Measurements from ENCODE around the gene SAP30L. TPM values are rescaled to one million over a fixed set of nuclear protein-coding genes. Genes with fewer than 3 reads are reported as not detected.

Gene SAP30L
- polyA plus RNA-seq, 5 donors = 31.3 to 53.0 (median 48.8) TPM

DNA sequence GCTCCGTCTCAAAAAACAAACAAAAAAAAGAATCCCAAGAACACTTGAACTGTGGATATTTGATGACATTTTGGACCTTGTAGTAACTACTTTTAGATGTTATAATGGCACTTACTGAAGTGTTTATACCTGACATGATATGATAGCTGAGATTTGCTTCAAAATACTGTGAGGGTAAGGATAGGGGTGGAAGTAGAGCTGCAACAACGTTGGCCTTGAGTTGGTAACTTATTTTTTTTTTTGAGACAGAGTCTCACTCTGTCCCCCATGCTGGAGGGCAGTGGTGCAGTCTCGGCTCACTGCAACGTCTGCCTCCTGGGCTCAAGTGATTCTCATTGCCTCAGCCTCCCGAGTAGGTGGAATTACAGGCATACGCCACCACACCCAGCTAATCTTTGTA, 30.7 kb upstream of the SAP30L start:
- DNase-seq = no peak

DNA sequence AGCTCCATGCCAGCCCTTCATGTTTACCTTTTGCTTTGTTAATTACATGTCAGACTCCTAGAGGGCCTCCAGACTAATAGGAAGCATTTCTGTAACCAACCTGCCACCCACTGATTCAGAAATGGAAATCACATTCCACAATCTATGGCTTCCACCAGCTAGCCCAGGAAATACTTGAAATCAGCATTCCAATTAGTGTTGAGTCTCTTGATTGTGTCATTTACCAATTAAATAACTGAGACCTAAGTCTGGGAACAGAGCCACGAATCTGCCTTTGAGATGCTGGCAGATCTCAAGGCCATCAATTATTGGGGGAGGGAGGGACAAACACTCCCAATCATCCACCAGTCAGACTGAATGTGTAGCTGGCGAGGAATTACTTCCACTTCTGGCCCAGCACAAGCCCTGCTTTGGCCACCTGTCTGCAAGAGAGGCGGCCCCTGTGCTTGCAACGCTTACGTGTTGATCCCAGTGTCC, 27.4 kb upstream of the SAP30L start:
- no peak for DNase-seq

DNA sequence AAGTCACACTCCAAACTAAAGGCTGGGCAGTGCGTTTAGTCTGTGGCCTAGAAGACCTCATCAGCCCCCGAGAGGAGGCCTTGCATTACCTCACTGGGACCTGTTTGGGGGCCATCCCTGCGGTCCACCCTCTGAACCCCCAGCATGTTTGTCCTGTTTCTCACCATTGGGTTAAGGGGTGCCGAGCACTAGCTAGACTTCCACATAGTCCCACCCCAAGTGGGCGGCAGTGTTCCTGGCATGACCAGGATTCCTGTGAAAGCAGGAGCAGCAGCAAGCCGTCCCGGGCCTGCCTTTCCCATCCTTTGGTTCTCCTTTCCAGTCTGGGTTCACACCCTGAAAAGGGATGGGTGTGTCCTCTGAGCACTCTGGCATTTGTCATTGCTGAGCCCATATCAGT, 26.6 kb upstream of the SAP30L start:
- DNase-seq = no peak

DNA sequence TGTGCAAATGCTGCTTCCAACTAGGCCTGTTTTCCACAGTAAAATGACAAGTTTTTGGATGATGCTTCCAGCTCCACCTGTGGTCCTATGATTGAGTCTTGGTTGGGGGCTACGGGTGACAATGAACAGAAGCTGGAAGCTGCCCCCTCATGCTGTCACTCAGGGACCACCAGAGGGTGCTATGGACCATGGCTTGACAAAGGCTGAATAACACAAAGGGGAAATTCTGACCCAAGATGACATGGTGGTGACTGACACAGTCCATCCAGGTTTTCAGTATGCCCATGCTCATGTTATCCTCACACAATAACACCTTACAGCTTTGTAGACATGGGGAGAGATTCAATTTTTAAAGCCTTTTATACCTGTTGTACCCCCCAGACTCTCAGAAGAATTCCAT, 23.9 kb upstream of the SAP30L start:
- DNase-seq = no peak

DNA sequence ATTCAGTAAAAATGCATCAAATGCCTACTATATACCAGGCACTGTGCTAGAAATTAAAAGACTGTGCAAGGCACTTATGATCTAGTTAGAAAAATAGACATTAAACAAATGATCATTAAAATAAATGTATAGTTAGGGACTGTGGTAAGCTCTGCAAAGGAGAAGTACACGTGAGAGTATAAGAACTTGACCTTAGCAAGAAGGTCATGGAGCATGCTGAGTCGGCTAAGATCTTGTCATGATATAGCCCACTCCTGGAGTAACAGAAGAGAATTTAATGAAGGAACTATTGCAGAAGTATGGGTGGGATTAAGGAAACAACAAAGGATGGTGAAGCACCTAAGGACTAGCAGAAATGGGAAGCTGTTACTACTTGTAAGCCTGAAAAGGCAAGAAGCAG, 23.5 kb upstream of the SAP30L start:
- DNase-seq = no peak

DNA sequence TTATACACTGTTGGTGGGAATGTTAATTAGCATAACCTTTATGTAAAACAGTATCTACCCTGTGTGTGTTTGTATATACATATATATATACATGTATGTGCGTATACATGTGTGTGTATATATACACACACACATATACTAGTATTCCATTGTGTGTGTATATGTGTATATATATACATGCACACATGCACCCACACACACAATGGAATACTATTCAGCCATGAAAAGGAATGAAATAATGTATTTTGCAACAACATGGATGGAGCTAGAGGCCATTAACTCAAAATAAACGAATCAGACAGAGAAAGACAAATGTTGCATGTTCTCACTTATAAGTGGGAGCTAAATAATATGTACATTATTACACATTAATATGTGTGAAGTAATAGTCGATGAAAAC, 17.6 kb upstream of the SAP30L start:
- DNase-seq = no peak

DNA sequence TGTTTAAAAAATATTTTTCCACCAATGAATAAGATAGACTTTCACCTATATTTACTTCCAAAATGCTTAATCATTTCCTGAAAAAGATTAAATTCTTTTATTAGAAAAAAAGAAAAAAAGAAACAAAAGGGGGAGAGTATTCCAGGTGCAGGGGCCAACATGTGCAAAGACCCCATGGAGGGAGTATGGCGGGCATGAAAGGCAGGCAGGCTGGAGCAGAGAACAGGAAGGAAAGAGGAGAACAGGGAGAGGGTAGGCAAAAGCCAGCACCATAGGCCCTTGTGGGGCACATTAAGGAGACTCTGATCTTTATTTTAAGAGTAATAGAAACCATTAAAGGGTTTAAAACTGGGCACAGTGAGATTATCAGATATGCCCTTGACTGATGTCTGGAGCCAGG, 16.5 kb upstream of the SAP30L start:
- DNase-seq = no peak

DNA sequence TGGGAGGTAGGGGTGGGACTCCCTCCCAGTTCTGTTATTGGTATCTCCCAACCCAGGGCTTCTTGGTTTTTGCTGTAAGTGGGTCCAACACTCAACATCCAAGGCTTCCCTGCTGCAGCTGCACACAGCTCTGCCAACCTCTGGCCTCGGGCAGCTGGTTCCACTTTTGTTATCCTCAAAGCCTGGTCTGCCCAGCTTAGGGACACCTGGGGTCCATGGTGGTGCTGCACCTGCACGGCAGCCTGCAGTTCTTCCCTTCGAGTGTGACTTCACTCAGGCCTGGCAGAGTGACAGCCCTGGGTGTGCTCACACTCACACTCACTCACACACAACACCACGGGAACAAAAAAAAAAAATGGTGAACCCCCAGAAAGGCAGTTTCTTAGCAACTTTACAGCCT, 15.3 kb upstream of the SAP30L start:
- no peak for DNase-seq

DNA sequence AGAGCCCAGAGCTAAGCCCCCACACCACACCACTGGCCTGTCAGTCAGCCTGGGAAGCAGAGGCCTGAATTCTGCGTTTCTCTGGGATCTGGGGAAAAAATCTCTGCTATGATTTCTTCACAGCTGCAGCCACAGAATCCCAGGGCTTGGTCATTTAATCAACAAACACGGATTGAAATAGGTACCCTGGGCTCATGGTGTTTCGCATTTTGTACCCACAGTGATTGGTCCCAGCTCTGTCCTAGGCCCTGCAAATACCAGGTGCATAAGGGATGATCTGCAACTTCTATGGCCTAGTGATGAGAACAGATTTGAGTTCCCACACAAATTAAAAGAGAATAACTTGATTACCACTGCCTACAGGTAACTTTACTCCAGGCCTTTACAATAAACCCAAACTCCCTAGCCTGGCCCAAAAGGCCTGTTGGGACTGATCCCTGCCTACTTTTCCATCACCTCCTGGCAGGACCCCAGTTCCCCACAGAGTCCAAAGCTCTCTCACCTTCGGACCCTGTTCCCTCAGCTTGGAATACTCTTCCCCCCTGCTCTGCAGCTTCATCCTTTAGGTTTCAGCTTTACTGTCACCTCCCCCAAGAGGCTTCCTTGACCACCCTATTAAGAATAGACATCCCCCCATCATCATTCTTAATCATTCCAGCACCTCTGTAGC, 14.7 kb upstream of the SAP30L start:
- no peak for DNase-seq

DNA sequence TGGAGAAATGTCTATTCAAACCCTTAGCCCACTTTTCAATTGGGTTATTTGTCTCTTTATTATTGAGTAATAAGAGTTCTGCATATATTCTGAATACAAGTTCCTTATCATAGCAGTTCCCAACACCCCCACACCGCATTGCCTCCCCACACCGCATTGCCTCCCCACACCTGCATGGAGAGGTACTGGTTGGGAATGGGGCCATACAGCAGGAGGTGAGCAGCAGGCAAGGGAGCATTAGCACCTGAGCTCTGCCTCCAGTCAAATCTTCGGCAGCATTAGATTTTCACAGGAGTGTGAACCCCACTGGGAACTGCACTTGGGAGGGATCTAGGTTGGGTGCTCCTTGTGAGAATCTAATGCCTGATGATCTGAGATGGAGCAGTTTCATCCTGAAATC, 10.6 kb upstream of the SAP30L start:
- no peak for DNase-seq

DNA sequence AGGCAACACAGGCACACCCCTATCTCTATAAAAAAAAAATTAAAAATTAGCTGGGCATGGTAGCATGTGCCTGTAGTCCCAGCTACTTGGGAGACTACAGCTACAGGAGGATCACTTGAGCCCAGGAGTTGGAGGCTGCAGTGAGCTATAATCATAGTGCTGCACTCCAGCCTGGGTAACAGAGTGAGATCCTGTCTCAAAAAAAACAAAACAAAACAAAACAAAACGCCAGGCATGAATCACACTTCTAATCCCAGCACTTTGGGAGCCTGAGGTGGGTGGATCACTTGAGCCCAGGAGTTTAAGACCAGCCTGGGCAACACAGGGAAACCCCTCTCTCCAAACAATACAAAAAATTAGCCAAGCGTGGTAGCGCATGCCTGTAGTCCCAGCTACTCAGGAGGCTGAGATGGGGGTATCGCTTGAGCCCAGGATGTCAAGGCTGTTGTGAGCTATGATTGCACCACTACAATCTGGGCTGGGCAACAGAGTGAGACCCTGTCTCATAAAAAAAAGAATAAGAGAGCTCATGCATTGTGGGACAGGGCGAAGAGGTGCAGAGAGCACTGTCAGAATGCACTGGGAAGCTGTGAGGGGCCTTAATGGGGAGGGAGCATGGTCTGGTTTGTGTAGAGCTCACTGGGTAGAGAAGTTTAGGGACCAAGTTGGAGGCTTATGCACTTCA, 8.4 kb upstream of the SAP30L start:
- no peak for DNase-seq

DNA sequence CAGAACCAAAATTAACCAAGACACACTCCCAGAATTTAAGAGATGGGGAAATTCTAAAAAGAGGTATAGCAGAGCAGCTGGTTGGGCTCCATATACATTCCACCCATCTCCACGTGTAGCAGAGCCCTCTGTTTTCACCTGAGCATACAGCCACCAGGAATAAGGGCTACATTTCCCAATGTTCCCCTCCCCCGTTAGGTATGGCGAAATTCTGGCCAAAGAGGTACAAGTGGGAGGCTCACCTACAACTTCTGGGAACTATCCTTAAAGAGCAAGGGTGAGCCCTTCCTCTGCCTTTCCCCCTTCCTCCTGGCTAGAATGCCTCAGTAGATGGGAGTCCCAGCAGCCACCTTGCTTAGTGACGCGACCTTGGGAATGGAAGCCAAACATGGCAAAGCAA, 5.3 kb upstream of the SAP30L start:
- DNase-seq = no peak

DNA sequence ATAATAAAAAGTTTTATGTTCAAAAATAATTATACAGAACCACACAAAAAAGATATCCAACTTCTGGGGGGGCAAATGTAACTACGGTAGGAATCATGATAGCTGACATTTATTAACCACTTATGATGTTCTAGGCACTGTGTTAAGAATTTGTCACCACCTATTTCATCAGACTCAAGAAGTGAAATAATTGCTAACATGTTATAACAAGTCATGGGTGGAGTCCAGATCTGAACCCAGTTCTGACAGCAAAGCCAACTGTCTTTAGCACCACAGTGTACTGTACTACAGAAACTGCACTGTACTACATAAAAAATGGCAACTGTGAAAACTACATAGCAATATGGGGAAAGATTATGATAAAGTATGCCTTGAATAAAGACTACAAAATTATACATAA, 3.0 kb upstream of the SAP30L start:
- DNase-seq = no peak

DNA sequence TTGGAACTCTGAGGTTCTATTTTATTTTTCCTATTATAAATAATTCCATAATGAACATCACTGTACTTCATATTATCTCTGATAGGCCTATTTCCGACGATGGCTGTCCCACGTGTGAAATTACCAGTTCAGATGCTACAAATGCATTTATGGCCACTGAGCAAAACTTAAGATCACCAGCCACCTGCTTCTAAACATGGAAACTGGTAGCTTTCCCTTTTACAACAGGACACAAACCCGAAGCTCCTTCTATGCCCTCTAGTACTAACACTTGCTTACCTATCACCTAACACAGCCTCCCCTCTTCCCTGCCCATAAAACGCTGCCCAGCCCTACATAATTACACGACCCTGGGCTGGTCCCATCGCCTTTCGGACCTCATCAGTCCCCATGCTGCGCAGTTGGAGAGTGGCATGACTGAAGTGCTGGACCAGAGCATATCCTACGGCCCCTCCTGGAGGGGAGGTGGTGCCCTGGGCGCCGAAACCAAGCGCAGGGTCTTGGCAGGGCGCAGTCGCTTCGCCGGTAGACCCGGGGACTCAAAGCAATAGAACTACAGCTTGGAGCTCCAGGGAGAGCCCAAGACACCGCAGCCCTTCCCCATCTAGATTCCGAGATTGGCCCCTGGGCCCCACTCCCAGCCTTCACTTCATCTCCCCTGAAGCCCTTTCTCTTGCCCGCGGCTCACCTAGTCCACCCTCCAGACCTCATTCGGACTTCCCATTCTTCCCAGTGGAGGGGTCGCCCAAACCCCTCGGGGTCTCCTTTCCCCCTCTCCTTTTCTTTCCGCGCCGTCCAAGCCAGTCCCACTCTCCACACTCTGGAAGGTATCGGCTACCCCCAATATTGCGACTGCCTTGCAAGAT, 1.0 kb upstream of the SAP30L start:
- DNase-seq = peak in 1 of 2 donors; percentile 3

DNA sequence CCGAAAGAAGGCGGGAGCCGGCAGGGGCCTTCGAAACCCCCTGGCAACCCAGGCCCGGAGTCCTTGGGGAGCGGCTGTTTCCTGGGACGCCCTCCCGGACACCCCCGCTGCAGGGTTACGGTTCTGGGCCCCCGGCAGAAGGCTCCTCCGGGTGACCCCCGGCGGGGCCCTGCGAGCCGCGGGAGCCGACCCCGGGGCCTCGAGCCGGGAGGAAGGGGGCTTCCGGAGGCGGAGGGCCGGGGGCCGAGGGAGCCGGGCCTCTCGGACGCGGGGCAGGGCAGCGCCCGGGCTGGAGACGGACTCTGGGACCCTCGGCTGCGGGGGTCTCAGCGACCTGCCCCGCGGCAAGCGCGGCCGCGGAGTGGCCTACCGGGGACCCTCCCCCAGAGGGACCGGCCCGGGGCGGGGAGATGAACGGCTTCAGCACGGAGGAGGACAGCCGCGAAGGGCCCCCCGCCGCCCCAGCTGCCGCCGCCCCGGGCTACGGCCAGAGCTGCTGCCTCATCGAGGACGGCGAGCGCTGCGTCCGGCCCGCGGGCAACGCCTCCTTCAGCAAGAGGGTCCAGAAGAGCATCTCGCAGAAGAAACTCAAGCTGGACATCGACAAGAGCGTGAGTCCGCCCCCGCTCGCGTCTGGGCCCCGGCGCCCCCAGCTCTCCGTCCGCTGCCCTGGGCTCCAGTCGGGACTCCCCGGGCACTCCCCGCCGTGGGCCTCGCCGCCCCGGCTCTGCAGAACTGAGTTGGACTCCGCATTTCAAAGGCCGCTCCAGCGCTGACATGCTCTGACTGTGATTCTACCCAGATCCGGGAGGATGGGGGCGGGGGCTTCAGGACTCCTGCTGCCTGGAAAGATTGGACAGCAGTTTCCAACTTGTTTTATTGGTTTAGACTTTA, 645 bp downstream of the SAP30L start:
- DNase-seq = peak; percentile 50 to 51

DNA sequence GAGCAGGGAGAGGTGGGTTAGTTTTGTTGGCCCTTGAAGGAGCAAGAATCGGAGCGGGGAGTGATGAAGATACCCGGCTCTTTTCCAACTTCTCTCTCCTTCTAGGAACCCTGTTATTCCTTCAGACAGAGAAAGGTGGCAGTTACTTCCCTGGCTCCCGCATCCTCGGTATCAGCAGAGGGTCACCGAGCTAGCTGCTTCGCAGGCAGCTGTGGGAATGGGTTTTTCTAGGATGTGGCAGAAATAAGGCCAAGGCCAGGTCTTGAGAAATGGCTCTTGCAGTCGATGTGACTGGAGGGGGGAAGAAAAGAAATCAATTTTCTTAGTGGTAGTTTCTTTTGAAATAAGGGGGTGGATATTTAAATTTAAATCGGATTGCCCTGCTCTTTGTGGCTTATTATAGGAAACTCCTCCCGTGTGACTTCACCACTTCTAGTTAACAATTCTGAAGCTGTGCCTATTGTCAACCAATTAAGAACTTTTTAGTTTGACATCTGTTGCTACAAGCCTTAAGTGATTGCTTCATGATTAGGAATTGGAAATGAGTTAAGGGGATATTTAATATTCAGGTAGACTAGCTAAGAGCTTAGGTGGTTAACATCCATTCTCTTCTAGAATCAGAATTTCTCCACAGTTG, 1.4 kb downstream of the SAP30L start:
- no peak for DNase-seq

DNA sequence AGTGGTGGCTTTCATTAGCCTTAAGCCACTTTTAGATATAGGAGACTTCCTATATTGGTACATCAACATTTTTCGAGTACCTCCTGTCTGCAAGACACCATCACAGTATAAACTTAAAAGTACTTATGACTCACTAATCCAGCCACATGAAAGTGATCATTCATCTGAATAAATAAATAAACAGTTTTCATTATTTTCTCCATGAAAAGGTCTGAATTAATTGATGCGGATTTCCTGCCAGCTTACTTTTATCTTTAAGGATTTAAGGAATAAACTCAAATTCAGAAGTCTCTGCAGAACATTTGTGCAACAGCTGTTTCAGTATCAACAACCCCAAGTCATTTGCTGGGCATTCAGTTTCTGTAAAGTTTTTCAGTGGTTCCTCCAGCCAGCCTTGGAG, 4.0 kb downstream of the SAP30L start:
- no peak for DNase-seq

DNA sequence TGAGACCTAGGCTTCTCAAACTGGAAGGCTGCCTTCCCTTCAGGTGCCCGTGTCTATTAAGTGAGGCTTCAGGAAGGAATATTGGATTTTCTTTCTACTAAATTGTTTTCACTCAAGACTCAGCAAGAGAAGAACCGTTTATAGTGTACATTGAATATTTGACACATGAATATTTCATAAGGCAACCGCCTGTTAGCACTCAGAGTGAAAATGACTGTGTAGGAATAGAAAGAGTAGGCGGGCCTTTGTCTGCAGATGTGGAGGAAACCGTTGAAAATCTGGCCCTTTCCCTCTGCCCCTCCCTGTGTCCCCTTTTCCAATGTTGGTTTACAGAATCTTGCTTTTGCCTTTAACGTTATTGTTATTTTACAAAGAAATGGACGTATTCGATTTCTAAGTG, 6.2 kb downstream of the SAP30L start:
- DNase-seq = no peak

DNA sequence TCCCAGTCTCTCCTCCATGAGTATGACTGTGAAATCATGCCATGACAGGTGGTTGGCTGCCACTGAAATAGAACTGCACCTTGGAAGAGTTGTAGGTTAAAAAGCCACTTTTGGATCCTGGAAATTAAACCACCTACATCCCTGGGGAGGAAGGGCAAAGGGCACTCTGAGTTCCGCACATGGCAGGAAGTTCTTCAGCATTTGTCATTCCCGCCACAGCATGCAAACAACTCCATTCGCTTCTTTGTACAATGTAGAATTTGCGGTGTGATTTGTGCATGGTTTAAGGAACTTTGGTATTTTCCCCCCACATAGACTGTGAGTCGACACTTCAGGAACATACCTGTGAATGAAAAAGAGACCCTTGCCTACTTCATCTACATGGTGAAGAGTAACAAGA, 9.8 kb downstream of the SAP30L start:
- no peak for DNase-seq

DNA sequence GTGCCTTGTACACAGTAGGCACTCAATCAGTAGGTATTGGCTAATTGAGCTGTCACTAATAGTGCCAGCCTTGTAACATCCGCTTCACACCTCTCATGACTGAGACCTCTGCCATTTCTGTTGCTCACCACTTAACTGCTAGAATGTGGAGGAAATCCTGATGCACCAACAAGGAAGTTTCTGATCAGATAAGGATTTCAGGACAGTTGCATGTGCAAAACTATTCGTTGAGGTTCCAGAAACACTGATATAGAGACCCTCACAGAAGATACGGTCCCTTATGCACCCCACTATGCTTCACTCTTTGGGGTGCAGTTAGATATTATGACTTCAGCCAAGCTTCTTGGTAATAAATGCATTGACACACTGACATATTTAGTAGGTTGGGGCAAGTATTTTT, 10.7 kb downstream of the SAP30L start:
- DNase-seq = no peak

DNA sequence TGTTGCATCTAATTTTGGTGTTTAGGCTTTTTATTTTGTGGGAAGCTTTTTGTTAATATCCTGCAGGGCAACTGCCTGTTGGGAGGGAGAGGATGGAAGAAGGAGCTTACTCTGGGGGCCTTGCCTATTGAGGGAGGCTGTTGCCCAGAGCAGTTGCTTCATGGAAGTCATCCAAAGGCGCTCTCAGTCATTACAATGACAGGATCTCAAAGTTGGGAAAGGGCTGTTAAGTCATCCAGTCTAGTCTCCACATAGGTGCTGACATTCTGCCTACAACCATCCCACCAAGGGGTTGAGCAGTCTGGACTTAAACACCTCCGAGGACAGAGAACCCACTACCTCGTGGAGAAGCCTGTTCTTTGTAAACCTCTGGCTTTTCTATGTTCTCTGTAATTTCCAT, 13.2 kb downstream of the SAP30L start:
- DNase-seq = no peak
